Trophoblast cell (in vitro differentiated cells and primary cell): ENCODE data around the gene CSPG5.

ENCODE experiments used
- DNase-seq, 2 donors: peaks; one replicate each; pipeline ENCODE4 v3.0.0-alpha.2; 2016
- H2AFZ ChIP-seq: 2 replicates; pipeline ENCODE4 v1.6.1; 2013; ENCODE audit warnings: low read length, moderate library complexity, mild to moderate bottlenecking; ENCODE audit not compliant: insufficient read depth, poor library complexity
- H2AK5ac ChIP-seq: 2 replicates; pipeline ENCODE4 v1.6.1; 2013; ENCODE audit warnings: mild to moderate bottlenecking, low read length
- H2BK120ac ChIP-seq: 2 replicates; pipeline ENCODE4 v1.6.1; 2013; ENCODE audit warnings: low read length, mild to moderate bottlenecking, moderate library complexity; ENCODE audit not compliant: insufficient read depth, poor library complexity
- H2BK12ac ChIP-seq: 2 replicates; pipeline ENCODE4 v1.6.1; 2013; ENCODE audit warnings: mild to moderate bottlenecking, low read length, moderate library complexity
- H2BK5ac ChIP-seq: 2 replicates; pipeline ENCODE4 v1.6.1; 2013; ENCODE audit warnings: low read length, low read depth, moderate library complexity, mild to moderate bottlenecking; ENCODE audit not compliant: poor library complexity
- H3K14ac ChIP-seq: 2 replicates; pipeline ENCODE4 v1.6.1; 2013; ENCODE audit warnings: mild to moderate bottlenecking, low read length
- H3K18ac ChIP-seq: 2 replicates; pipeline ENCODE4 v1.6.1; 2013; ENCODE audit warnings: mild to moderate bottlenecking, low read length
- H3K23ac ChIP-seq: 2 replicates; pipeline ENCODE4 v1.6.1; 2013; ENCODE audit warnings: low read length
- H3K27ac ChIP-seq: 2 replicates; pipeline ENCODE4 v1.5.1; 2013; ENCODE audit warnings: low read depth, mild to moderate bottlenecking, inconsistent platforms, low read length, moderate library complexity
- H3K27me3 ChIP-seq: 2 replicates; pipeline ENCODE4 v1.6.1; 2013; ENCODE audit warnings: inconsistent platforms, mild to moderate bottlenecking, low read length, moderate library complexity; ENCODE audit not compliant: insufficient read depth
- H3K36me3 ChIP-seq, 2 experiments: 1 replicate in 1 of 2; 2 replicates in 1 of 2; pipeline ENCODE4 v1.6.1; 2013; ENCODE audit warnings: low read length in 2 of 2, mild to moderate bottlenecking in 2 of 2, moderate library complexity in 1 of 2; ENCODE audit not compliant: insufficient read depth in 2 of 2, control insufficient read depth in 1 of 2
- H3K4ac ChIP-seq: 2 replicates; pipeline ENCODE4 v1.6.1; 2013; ENCODE audit warnings: low read depth, mild to moderate bottlenecking, low read length, moderate library complexity
- H3K4me1 ChIP-seq, 2 experiments: 1 replicate in 1 of 2; 2 replicates in 1 of 2; pipeline ENCODE4 v1.6.1; 2013; ENCODE audit warnings: low read length in 2 of 2, mild to moderate bottlenecking in 2 of 2, moderate library complexity in 1 of 2; ENCODE audit not compliant: insufficient read depth in 2 of 2, control insufficient read depth in 1 of 2
- H3K4me2 ChIP-seq: 2 replicates; pipeline ENCODE4 v1.6.1; 2013; ENCODE audit warnings: inconsistent platforms, mild to moderate bottlenecking, low read length, moderate library complexity
- H3K4me3 ChIP-seq: 2 replicates; pipeline ENCODE4 v1.5.1; 2013; ENCODE audit warnings: mild to moderate bottlenecking, low read depth, low read length, inconsistent platforms
- H3K79me1 ChIP-seq: one replicate; pipeline ENCODE4 v1.6.1; 2013; ENCODE audit warnings: low read length
- H3K79me2 ChIP-seq: 2 replicates; pipeline ENCODE4 v1.6.1; 2013; ENCODE audit warnings: low read length, mild to moderate bottlenecking; ENCODE audit not compliant: control insufficient read depth, insufficient read depth, poor library complexity
- H3K9ac ChIP-seq: 2 replicates; pipeline ENCODE4 v1.6.1; 2013; ENCODE audit warnings: mild to moderate bottlenecking, low read length
- H3K9me3 ChIP-seq: 2 replicates; pipeline ENCODE4 v1.6.1; 2013; ENCODE audit warnings: low read depth, mild to moderate bottlenecking, control low read depth, inconsistent platforms, low read length; ENCODE audit not compliant: insufficient read depth
- H4K12ac ChIP-seq: 2 replicates; pipeline ENCODE4 v1.6.1; 2013; ENCODE audit warnings: low read depth, mild to moderate bottlenecking, low read length, moderate library complexity
- H4K8ac ChIP-seq: 2 replicates; pipeline ENCODE4 v1.6.1; 2013; ENCODE audit warnings: low read depth, mild to moderate bottlenecking, low read length, moderate library complexity
- H4K91ac ChIP-seq: one replicate; pipeline ENCODE4 v1.6.1; 2013; ENCODE audit warnings: low read depth, mild to moderate bottlenecking, low read length, moderate library complexity
- WGBS: extraction: QIAGEN DNeasy Blood & Tissue Kit; methylation state at CpG from one replicate; pipeline ENCODE4 v1.1.7; 2013; ENCODE audit warnings: missing lambda C conversion rate; ENCODE audit not compliant: insufficient read length, insufficient coverage; ENCODE audit errors: extremely low coverage; 5-methylcytosine and 5-hydroxymethylcytosine counted together

The CSPG5 gene

GRCh38 chr3:47523310-47524073 is 55.2 kb downstream of the CSPG5 start:
- Histone ChIP-seq H2AFZ (no peak overlapping the region), H3K9ac (no peak overlapping the region), H3K4ac (no peak overlapping the region), H3K36me3 (no peaks in the 10 kb centered on the region), H3K79me2 (no peaks in the 10 kb centered on the region), H3K4me1 (peaks cover 3% of the 10 kb centered on the region in 2 experiments), H4K8ac (no peak overlapping the region), H3K14ac (no peak overlapping the region), H2BK12ac (no peak overlapping the region), H3K79me1 (no peaks in the 10 kb centered on the region), H2BK5ac (no peak overlapping the region), H3K23ac (no peak overlapping the region), H3K4me2 (no peak overlapping the region), H2BK120ac (no peak overlapping the region), H3K18ac (no peak overlapping the region), H4K91ac (no peak overlapping the region), H3K27me3 (no peaks in the 10 kb centered on the region), H4K12ac (no peak overlapping the region), H3K4me3 (no peak overlapping the region), H3K9me3 (no peaks in the 10 kb centered on the region), H3K27ac (no peak overlapping the region), H2AK5ac (no peak overlapping the region)
- peak; percentile 55 to 63 for DNase-seq
- no CpG with 5 or more reads among the region's 4 CpGs for WGBS

GRCh38 chr3:47522082-47522987 is 56.3 kb downstream of the CSPG5 start:
- Histone ChIP-seq H3K27me3 (no peaks in the 10 kb centered on the region), H3K79me2 (no peaks in the 10 kb centered on the region)

GRCh38 chr3:47520756-47521155 is 57.9 kb downstream of the CSPG5 start:
- H3K9ac ChIP-seq, result no peak overlapping the region
- no peak overlapping the region for H3K27ac ChIP-seq
- no peak overlapping the region for H3K4me2 ChIP-seq
- H3K79me1 ChIP-seq, result no peaks in the 10 kb centered on the region
- H4K91ac ChIP-seq, result no peak overlapping the region
- H3K36me3 ChIP-seq, result no peaks in the 10 kb centered on the region
- no peak overlapping the region for H3K18ac ChIP-seq
- H3K14ac ChIP-seq, result no peak overlapping the region
- H3K79me2 ChIP-seq, result no peaks in the 10 kb centered on the region
- no peak overlapping the region for H3K4ac ChIP-seq
- H3K4me1 ChIP-seq, result peaks cover 3% of the 10 kb centered on the region in 2 experiments
- H4K8ac ChIP-seq, result no peak overlapping the region
- H2BK12ac ChIP-seq, result no peak overlapping the region
- no peaks in the 10 kb centered on the region for H3K9me3 ChIP-seq
- no peak overlapping the region for H2BK120ac ChIP-seq
- H2BK5ac ChIP-seq, result no peak overlapping the region
- H2AFZ ChIP-seq, result no peak overlapping the region
- no peaks in the 10 kb centered on the region for H3K27me3 ChIP-seq
- DNase-seq, result no peak
- no peak overlapping the region for H3K4me3 ChIP-seq
- H2AK5ac ChIP-seq, result no peak overlapping the region
- H4K12ac ChIP-seq, result no peak overlapping the region
- no peak overlapping the region for H3K23ac ChIP-seq

More at GRCh38 chr3:47522082-47522987, 56.3 kb downstream of the CSPG5 start:
- Histone ChIP-seq H3K27ac (no peak overlapping the region), H3K14ac (no peak overlapping the region), H2BK120ac (no peak overlapping the region), H4K8ac (no peak overlapping the region), H3K4me2 (no peak overlapping the region), H2AFZ (no peak overlapping the region), H3K79me1 (no peaks in the 10 kb centered on the region), H3K18ac (no peak overlapping the region), H3K9ac (no peak overlapping the region), H3K36me3 (no peaks in the 10 kb centered on the region), H3K4ac (no peak overlapping the region), H3K9me3 (no peaks in the 10 kb centered on the region), H3K23ac (no peak overlapping the region), H2AK5ac (no peak overlapping the region), H4K91ac (no peak overlapping the region), H2BK5ac (no peak overlapping the region), H2BK12ac (no peak overlapping the region), H4K12ac (no peak overlapping the region), H3K4me3 (no peak overlapping the region), H3K4me1 (peaks cover 3% of the 10 kb centered on the region in 2 experiments)
- no CpG with 5 or more reads among the region's 15 CpGs for WGBS
- DNase-seq, result peak; percentile 89 to 94

GRCh38 chr3:47517937-47518336 is 60.7 kb downstream of the CSPG5 start:
- H3K4ac ChIP-seq, result no peak overlapping the region
- DNase-seq, result no peak
- no peaks in the 10 kb centered on the region for H3K27me3 ChIP-seq
- no peak overlapping the region for H3K18ac ChIP-seq
- H3K23ac ChIP-seq, result no peak overlapping the region
- H3K9me3 ChIP-seq, result no peaks in the 10 kb centered on the region
- no peak overlapping the region for H2BK120ac ChIP-seq
- no peak overlapping the region for H4K91ac ChIP-seq
- H3K4me1 ChIP-seq, result peaks cover 3% of the 10 kb centered on the region in 2 experiments
- H3K4me3 ChIP-seq, result no peak overlapping the region
- no peak overlapping the region for H2BK5ac ChIP-seq
- peaks cover 5% of the 10 kb centered on the region for H3K79me1 ChIP-seq
- no peaks in the 10 kb centered on the region for H3K36me3 ChIP-seq
- no peak overlapping the region for H3K9ac ChIP-seq
- H3K14ac ChIP-seq, result no peak overlapping the region
- no peak overlapping the region for H3K27ac ChIP-seq
- no peak overlapping the region for H3K4me2 ChIP-seq
- H4K12ac ChIP-seq, result no peak overlapping the region
- no peak overlapping the region for H4K8ac ChIP-seq
- no peak overlapping the region for H2AFZ ChIP-seq
- H3K79me2 ChIP-seq, result peaks cover 1% of the 10 kb centered on the region
- no peak overlapping the region for H2AK5ac ChIP-seq
- no peak overlapping the region for H2BK12ac ChIP-seq
- WGBS, result no CpG with 5 or more reads among the region's 2 CpGs
